LHCN-M2 (cell line): ENCODE data around the gene TFAP2D. TPM values are rescaled to one million over a fixed set of nuclear protein-coding genes. Genes with fewer than 3 reads are reported as not detected.

Experiments used
- DNase-seq: peaks from one replicate; pipeline ENCODE4 v3.0.0-alpha.2; 2012; ENCODE audit warnings: low read depth
- total RNA-seq: library from RNA; depleted of rRNA; stranded (reverse); fragments of >200 nt; gene quantifications from 2 replicates; pipeline ENCODE4 v1.2.3, GENCODE V29; 2014

Gene TFAP2D
- total RNA-seq, 1 experiment from 2014 or later = not detected

DNA sequence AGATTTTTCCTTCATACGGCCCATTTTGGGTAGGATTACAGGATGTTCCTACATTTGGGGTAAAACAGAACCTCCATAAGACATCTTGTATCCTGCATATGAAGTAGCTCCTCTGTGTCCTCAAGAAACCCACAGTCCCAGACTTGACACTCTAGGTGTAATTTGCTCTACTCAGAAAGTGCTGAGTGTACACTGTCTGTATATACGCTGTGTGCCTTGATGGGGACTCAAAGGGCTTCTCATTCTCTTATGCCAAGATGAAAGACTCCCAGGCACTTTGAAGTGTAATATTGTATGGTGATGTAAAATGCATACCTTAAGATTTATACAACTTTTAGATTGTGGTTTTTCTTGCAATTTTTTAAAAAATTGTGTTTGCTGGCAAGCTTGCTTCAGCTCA, 5.2 kb downstream of the TFAP2D start:
- no peak for DNase-seq

DNA sequence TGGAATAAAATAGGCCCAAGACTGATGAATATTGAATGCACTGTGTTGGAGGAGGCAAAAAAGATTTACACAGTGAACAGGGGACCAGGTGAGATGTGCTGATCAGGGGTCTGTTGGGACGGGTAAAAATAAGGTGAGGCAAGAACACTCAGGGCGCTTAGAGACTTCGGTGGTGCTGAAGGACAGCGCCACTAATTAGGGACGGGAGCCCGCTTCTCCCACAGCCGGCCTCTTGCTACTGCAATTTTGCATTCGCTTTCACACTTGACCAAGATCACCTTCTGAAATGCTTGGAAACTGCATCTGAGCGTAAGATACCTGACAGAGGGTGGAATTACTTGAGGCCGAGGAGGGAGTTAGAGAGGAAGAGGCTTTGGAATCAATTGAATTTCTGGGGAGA, 7.3 kb downstream of the TFAP2D start:
- DNase-seq = no peak

DNA sequence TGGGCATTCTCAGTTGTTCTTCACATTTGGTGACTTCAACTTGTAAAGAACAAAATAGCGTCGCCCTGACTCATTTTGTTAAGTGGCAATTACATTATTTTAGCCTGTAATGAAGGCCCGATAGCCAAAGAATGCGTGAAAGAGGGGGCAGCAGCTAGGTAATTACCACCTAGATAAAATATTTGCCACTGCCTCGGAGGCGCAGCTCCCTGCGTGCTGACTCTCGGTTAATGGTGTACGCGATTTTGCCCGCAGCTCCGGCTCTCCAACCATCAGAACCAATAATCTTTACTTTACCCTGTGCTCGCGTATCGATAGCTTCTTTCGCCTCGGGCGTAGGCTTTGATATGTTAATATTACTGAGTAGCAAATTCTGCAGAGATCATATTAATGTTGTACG, 8.7 kb downstream of the TFAP2D start:
- no peak for DNase-seq

DNA sequence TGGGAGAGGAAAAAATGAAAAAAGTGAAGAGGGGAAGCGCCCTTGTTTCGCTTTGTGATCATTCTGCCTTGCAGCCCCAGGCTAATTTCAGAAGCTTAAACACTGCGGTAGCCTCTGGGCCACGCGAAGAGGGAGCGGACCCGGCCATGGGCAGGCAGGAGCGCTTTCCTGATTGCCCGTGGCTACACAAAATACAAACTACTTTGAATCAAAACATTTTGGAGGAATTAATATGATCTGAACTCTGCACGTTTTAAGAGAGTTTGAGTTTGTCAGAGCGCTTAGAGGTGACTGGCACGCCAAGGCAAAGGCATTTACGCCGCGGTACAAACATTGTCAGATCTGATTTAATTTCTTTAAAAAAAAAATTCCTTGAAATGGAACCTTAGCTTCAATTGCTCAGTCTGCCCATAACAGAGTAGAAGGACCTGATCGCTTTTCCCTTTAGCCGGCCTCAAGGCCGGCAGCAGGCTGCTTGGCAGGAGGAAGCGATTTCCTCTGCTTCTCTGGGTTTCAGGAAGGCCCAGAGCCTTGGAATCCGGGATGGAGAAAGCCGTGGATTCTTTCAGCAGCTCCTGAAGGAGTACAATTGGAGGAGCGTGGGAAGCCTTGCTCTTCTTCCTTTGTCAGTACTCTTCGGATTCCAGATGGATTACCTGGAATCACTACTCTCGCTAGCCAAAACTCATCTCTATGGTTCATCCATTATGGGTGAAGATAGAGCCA, 9.7 kb downstream of the TFAP2D start:
- DNase-seq = no peak

DNA sequence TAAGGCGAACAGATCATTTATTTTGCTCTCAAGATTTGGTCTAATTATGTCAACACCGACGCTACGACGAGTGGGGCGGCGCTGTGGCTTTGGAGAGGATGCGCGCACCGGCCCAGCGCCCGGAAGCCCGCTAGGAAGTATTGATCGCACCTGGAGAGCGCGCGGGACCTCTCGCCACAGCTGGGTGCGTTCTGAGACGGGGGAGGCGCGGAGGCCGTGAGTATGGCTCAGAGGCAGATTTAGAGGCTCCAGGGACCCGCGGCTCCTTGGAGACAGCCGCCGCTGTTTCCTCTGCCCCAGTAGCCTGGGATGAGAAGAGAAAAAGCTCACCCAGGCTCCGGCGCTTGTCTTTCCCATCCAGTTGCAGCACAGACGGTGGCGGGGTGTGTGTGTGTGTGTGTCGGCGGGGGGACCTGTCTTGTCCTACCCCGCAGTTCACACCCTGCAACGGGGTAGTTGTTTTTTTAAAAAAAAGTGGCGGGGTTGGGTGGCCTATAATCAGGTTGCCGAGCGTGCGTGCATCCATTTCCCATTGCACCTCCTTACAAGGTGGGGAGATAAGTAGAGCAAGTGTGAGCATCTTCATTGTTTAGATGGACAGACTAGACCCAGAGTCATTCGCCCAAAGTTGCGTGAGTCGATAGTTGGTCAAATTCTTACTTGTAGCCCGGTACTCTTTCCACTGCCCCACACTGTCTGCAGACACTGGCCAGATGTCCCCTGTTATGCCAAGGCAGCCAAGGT, 11.2 kb downstream of the TFAP2D start:
- DNase-seq = no peak

DNA sequence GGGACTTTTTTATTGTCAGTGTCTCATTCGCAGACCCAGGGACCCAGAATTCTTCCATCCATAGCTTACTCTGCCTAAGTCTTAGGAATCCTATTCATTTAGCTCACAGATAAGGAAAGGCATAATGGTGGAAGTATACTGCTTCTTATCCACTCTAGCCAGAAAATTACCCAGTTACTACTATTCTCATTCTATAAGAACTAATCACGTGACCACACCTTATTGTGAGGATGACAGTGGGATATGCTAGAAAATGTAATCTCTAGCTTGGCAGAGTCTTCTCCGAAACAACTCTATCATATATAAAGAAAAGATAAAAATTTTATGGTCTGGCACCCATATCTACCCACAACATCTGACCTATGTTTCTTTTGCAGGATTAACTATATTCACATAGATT, 21.2 kb downstream of the TFAP2D start:
- DNase-seq = no peak

DNA sequence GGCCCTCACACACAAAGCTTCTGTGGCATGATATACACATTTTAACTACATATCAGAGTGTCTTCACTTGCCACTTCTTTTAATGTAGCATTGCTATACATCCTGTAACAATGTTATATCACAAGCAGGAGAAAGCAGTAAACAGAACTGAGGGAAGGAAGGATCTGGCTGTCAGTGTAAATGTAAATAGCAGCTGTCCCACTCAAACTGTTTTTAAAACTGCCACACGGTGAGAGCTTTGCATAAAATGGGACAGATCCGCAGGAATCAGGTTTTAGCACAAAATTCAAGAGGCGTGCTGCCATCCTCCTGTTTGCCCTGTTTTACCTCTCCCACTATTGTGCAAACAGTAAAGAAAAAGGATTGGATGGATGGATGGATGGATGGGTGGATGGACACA, 28.8 kb downstream of the TFAP2D start:
- DNase-seq = no peak

DNA sequence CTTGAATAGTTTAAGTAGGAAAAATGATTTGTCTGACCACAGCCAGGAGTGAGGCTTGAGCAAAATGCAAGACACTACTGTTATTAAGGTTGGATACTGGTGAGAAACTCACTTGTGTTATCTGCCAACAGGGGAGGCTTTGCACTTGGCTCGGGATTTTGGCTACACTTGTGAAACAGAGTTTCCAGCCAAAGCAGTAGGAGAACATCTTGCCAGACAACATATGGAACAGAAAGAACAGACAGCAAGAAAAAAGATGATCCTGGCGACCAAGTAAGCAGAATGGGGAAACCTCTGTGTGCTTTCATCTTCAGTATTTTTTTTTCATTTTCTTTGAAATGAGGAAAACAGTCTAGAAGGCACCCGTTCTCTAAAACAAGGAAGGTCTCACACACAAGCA, 31.6 kb downstream of the TFAP2D start:
- no peak for DNase-seq

DNA sequence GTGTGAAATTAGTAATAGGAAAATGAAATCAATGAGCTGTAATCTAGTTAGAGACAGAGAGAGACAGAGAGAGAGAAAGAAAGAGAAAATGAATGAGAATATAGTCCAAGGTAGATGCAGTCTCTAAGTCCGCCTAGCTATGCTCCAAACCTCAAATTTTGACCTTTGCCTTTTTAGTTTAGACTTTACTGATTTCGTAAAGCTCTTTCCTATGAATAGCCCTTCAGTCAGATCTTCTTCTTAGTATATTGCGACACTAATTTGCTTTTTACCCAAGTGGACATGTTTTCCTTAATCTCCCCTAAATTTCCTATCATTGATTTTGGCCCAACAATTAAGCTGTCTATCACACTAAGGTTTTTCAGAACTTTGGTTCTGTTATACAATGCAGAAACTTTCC, 49.5 kb downstream of the TFAP2D start:
- no peak for DNase-seq

DNA sequence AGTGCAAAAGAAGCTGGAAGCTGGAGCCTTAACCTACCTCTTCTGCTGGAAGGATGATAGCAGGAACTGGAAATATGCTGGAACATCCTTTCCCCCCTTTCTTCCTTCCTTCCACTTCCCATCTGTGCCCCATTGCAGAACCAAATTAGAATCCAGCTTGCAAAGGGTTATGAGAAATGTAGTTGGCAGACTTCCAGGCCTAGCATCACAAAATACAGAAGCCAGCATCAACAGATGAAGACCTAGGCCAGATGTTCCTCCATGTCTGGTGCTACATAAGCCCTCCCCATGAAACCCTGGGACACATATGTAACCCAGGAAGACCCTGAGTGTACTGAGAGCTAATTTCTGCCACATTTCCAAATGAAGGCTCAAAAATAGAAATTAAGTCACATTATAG, 65.4 kb downstream of the TFAP2D start:
- DNase-seq = no peak

DNA sequence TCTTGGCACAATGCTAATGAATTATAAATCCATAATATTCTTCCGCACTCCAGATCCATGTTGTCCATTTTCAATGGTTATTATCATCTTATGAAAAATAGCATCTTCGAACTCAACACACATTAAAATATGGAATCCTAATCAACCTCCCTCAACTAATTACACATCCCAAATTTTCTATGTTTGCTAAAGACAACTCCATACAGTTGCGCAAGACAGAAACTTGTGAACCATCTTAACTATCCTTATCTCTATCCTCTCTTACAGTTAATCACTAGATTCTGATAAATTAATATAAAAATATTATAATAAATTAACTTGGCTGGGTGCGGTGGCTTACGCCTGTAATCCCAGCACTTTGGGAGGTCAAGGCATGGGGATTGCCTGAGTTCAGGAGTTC, 67.1 kb downstream of the TFAP2D start:
- DNase-seq = no peak

DNA sequence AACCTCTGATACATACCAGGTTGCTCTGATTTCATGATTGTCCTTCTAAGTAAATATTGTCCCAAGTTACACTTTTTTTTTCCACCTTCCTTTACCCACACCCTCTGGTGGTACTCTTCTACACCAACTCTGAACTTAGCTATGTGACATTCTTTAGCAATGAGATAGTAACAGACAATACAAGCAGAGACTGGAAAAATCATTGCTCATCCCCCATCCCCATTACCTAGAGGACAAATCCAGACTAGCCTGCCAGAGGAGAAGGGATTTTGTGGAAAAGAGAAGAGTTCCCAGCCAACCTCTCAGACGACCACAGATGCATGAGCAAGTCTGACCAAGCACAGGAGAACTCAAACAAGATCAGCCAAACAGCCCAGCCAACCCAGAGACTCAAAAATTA, 72.6 kb downstream of the TFAP2D start:
- DNase-seq = no peak

DNA sequence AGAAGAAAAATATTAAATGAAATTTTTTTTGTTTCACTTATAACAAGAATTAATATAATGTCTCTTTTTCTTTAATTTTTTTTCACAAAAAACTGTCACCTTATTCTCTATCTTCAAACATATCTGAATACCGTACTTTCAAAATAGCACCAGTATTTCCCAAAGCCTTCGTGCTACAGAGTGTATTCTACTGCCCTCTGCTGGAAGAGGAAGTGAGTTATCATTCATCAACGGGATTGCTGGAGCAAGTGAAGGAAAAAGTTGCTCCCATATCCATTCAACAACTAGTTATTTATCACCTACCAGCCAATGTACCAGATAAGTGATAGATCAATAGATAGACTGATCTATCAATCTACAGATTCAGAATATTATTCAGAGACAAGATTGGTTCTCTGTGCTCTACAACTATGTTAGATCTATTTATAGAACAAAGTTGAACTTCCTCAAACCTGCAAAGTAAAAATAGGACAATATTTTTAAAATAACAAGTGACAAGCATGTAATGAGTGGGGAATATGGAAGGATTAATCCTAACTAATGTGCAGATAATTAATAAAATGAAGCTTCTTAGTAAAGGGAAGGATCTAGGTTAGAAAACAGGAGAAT, 78.7 kb downstream of the TFAP2D start:
- DNase-seq = peak; percentile 28

DNA sequence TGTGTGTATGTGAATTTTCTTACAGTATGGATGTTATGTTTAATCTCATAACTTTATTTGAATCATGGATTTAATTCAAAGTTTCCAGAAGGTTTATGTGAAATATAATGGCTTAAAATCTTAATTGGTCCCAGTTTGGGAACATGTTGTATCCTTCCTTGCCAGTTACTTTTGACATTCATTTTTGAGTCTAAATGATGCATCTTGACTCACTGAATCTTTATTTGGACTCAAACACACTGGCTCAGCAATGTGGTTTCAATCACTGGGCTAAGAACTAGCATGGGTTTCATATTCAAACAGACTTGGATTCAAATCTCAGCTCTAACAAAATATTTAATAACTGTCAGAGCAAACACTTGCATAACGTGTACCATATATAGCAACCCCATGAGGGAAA, 79.4 kb downstream of the TFAP2D start:
- no peak for DNase-seq

DNA sequence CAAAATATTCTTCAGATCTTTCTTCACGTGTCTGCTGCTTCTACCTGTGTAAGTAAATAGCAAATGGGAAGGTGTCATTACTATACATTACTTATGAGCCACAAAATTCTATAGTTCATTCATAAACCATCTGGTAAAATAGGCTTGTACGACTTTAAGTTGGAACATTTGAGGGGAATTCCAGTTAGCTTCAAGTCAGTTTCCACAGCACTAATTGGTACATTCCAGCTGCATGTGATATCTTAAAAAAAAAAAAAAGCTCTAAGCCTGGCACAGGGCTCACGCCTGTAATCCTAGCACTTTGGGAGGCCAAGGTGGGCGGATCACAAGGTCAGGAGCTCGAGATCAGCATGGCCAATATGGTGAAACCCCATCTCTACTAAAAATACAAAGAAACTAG, 82.2 kb downstream of the TFAP2D start:
- DNase-seq = no peak

DNA sequence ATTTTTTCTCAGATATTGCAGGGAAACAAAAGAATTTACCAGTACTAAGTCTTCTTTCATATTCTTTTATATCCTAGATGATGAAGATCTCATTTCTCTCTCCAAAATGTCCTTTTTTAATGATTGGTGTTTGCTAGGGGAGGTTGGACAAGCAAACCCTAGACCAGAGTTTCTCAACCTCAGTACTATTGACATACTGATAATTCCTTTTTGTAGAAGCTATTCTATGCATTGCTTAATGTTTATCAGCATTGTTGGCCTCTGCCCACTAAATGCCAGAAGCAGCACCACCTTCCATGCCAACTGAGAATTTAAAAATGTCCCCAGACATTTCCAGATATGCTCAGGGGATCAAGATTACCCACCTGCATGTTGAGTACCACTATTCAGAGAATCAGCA, 91.0 kb downstream of the TFAP2D start:
- no peak for DNase-seq

DNA sequence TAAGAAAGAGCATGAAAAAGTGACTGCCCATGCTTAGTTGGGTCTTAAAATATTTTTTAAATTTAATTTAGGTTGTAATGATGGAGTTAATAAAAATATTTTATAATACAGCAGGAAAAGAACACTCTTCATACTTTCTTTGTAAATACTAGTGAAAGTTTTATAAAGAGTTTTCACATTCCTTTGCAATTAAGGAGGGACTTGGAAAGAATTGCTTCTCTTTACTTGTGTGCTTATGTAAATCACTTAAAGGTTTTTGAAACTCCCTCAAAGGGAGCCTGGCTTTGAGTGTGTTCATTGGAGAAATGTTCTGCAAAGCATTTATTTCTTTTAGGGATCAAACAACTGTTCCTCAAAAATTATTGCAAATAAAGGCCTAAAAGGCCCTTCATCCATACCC, 93.7 kb downstream of the TFAP2D start:
- no peak for DNase-seq

DNA sequence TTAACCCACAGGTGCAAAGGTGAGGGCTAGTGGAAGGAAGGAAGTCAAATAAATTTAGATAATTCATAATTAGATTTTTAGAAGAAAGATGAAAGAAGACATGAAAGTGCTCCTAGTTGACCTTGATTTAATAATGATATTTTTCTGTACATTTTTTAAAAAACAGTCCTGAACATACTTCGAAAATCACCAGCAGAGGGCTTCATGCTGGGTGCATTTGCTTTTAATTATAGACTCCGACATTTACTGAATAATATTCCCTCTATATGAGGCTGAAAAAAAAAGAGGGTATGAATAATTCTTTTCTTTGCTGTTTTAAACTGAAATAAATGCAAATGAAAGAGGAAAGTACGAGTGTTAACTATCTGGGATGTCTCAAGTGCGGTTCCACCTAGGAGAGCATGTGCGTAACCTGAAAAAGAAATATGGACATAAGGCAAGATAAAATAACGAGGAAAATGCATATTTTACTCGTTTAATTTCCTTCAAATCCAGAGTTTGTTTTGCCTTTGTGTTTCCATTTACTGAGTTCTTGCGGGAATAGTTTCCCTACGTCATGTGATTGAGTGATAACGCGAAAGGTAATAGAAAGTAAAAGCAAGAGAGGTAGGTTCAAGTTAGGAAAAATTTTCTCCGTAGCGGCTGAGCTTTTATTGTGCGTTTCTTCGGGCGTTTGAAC, 102.2 kb downstream of the TFAP2D start:
- no peak for DNase-seq

DNA sequence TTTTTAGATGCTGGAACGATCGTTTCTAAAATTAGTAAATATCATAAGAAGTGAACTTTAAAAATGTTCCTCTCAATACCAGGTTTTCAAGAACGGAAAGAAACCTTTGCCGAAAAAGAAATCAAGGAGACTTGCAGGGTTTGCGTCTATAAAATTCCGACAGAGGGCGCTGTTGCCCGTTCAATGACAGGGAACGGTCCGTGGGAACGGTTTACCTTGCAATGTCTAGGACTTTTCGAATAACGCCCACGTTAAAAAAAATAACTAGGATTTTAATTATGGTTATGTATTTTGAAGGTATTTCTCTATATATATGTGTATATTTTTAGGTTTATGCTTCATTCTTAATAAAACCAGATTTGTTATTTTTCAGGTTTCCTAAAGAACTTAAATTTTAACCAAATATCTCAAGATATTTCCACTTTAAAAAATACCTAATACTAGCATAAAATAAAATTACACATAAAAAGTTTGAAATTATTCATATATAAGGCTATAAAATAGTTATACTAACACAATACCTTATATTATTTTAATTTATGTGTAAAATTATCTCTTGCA, 102.9 kb downstream of the TFAP2D start:
- DNase-seq = peak; percentile 60

DNA sequence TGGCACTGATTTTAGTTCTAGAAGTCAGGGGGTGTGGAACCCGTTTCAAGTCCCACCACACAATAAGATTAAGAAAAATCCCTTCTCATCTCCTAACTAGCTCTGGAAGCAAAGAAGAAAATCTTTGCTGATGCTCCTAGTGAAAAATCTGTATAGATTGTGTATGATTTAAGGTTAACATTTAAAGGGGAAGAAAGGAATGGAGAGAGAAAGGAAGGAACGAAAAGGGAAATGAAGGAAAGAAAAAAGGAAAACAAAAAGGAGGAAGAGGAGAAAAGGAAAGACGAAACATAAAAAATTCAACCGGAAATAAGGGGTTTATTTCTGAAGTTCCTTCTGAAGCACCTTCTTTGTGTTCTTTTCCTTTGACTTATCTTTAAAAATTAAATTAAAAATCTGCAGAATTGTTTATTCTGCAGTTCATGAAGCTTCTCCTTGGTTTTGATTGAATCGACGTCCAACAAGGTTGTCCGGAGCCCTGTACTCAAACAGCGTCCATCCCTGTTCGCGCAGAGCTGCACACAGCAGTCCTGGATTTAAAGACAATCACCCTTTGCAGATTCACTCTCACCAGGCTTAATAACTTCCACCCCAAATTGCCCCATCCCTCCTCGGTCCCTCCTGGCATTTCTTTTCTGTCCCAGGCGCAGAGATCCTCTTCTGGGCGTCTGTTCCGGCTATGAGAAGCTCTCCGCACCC, 103.8 kb downstream of the TFAP2D start:
- DNase-seq = no peak

DNA sequence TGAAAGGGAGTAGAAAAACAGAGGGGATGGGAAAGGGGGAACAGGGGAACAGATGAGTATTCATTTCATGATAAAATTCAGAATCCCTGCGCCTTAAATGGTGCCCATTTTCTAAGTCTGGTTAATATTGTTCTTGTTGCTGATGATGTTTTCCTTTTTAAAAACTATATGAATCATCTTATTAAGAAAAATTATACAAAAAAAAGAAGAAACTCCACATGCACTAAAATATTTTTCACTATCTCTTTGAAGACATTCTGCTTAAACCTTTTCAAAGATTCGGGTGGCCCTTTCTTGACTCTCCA, 104.3 kb downstream of the TFAP2D start:
- no peak for DNase-seq

DNA sequence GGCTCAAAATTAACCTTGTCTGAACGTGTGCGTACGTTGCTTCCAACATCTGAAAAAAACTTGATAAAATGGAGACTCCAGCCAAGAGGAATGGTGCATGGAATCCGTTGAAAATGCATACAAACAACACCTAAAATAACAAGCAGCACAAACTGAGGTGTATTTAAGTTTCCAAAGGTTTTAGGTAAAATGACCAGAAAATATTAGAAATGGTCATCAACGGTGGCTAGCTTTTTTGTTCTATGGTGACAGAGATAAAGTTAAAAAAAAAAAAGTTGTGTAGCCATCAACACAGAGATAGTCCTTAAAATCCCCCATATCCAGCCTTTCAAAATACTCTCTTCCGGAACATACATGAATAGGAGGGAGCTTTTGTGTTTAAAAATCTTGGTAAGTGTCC, 104.7 kb downstream of the TFAP2D start:
- DNase-seq = no peak
